Right renal cortex interstitium (tissue), 3 donors: ENCODE data around the gene ZNF484. TPM values are rescaled to one million over a fixed set of nuclear protein-coding genes. Genes with fewer than 3 reads are reported as not detected.
"Not testable (repeated sequence)": the region's sequence is repeated elsewhere in the genome, so short reads cannot be mapped to it uniquely, and the experiment has no call there.

Experiments
- DNase-seq, 3 donors: peaks; one replicate each; pipeline ENCODE4 v3.0.0-alpha.2; 2013; ENCODE audit warnings: low read depth in 3 of 3, low spot score in 2 of 3
- polyA plus RNA-seq, 3 donors: library from polyadenylated mRNA; unstranded; fragments of 120-200 nt; gene quantifications; one replicate each; pipeline ENCODE4 v1.2.1, GENCODE V29; 2013; ENCODE audit not compliant: insufficient read length in 3 of 3

The ZNF484 gene
- polyA plus RNA-seq, 3 donors, result 9.4 to 9.9 (median 9.7) TPM

DNA sequence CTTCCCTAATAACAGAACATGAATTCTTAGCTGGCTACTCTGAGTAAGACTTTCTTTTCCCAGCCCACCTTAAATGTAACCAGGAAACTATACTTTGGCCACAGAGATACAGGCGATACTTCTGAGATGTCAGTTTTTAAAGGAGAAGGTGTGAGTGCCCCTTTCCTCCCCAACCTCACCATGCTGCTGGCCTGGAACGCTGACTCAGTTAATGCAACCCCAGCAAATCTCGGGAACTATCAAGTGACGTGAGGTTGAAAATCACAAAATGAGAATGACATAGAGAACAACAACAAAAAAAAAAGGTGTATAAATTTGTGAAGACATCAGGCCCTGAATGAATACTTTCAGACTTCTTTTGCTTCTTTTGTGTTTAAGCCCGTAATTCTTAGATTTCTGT lies 13.7 kb downstream of the ZNF484 start:
- DNase-seq, result no peak

GRCh38 chr9:92860867-92861266 lies 17.0 kb downstream of the ZNF484 start:
- DNase-seq, result no peak

DNA sequence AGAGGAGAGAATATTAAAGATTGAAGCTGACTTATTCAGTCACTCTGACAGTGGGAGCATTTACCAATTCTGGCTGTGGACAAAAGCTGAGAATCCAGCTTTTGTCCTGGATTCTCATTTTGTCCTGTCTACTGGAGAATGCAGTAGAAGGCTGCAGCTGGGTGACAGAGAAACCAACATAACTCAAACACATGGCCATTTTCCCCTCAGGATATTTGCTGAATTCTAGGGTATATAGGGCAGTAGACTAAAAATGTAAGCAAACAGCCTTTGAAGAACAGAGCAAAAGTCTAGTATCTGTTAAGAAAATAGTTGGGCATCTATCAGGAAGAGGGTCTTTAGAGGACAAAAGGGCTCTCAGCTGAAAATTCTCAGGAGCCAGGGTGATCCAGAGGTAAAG lies 20.6 kb downstream of the ZNF484 start:
- DNase-seq, result no peak

- no peak for DNase-seq
Measured at GRCh38 chr9:92853716-92854115, 24.1 kb downstream of the ZNF484 start.

- DNase-seq, result no peak
Measured at GRCh38 chr9:92850898-92851297, 26.9 kb downstream of the ZNF484 start.

DNA sequence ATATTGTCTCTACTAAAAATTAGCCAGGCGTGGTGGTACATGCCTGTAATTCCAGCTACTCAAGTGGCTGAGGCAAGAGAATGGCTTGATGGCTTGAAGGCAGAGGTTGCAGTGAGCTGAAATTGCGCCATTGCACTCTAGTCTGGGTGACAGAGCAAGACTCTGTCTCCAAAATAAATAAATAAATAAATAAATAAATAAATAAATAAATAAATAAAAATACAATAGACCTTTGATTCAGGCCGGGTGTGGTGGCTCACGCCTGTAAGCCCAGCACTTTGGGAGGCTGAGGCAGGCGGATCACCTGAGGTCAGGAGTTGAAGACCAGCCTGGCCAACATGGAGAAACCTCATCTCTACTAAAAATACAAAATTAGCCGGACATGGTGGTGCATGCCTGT lies 29.1 kb downstream of the ZNF484 start:
- not testable (repeated sequence) for DNase-seq

DNA sequence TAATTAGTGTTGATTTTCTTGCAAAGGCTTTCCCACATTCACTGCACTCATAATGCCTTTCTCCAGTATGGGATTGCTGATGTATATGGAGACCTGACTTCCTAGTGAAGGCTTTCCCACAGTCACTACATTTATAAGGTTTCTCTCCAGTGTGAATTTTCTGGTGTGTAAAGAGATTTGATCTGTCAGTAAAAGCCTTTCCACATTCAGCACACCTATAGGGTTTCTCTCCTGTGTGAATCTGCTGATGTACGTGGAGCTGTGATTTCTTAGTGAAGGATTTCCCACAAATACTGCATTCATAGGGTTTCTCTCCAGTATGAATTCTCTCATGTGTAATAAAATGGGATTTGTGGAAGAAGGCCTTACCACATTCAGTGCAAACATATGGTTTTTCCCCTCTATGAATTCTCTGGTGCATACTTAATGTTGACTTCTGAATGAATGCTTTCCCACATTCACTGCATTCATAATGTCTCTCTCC lies 31.1 kb downstream of the ZNF484 start:
- no peak for DNase-seq

DNA sequence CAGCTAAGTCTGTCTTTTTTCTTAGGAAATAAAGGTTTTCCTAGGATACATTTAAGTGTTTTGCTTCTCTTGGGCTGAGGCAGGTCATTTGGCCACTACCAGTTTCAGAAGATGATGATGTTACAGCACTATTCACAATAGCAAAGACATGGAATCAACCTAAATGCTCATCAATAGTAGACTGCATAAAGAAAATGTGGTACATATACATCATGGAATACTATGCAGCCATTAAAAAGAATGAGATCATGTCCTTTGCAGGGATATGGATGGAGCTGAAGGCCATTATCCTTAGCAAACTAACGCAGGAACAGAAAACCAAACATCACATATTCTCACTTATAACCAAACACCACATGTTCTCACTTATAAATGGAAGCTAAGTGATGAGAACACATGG lies 39.4 kb downstream of the ZNF484 start:
- DNase-seq, result not testable (repeated sequence)

- no peak for DNase-seq
Measured at GRCh38 chr9:92837191-92837590, 40.6 kb downstream of the ZNF484 start.

DNA sequence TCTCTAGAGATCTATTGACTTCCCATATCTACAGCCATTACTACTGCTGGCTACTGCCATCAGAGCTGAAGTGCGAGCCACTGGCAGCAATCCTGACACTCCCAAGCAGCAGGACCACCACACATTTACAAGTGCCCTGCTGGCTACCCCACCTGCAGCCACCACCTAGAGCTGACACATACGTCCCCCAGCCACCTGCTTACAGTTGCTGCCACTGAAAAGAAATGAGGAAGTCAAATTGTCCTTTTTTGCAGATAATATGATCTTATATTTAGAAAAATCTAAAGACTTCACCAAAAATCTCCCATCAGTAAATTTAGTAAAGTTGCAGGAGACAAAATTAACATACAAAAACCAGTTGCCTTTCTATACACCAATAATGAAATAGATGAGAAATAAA lies 48.4 kb downstream of the ZNF484 start:
- DNase-seq, result no peak

GRCh38 chr9:92825065-92825464 lies 52.8 kb downstream of the ZNF484 start:
- not testable (repeated sequence) for DNase-seq

DNA sequence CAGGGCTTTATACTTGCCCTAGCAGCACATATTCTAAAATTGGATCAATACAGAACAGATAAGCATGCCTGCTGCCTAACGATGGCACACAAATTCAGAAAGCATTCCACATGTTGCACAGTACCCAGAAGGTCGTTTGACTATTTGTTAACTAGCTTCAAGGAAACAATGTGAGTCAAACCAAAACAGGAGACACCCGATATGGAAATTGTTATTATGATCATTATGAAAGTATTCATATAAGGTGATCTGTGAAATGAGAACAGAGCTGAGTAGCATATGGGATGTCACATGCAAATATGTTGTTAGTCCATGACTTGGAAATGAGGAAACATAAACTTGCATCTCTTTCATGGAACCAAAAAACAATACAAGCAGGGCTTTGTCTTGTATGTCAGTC lies 56.9 kb downstream of the ZNF484 start:
- no peak for DNase-seq

- DNase-seq, result not testable (repeated sequence)
Measured at GRCh38 chr9:92819898-92820297, 57.9 kb downstream of the ZNF484 start.

DNA sequence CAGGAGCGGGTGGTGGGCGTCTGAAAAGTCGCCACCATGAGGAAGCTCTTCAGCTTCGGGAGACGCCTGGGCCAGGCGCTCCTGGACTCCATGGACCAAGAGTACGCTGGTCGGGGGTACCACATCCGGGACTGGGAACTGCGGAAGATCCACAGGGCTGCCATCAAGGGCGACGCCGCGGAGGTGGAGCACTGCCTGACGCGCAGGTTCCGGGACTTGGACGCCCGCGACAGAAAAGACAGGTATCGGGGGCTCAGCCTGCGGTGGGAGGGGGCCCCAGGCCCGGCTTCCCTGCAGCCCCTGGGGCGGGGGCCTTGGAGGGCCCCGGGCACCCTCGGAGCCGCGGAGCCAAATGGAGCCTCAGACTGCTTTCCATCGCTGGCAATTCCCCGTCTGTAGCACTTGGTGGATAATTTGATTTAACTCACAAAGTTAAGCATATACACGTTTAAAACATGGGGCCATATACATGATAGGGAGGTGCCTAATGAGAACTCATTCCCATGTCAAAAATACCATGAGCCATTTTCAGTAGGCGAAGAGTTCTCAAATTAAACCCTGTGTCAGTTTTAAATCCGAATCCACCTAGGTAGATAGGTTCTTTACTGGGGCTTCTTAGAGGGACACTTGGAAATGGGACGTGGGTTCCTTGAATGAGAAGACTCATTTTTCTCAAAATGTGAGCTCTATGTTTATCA lies 68.1 kb downstream of the ZNF484 start:
- DNase-seq, result not testable (repeated sequence)

DNA sequence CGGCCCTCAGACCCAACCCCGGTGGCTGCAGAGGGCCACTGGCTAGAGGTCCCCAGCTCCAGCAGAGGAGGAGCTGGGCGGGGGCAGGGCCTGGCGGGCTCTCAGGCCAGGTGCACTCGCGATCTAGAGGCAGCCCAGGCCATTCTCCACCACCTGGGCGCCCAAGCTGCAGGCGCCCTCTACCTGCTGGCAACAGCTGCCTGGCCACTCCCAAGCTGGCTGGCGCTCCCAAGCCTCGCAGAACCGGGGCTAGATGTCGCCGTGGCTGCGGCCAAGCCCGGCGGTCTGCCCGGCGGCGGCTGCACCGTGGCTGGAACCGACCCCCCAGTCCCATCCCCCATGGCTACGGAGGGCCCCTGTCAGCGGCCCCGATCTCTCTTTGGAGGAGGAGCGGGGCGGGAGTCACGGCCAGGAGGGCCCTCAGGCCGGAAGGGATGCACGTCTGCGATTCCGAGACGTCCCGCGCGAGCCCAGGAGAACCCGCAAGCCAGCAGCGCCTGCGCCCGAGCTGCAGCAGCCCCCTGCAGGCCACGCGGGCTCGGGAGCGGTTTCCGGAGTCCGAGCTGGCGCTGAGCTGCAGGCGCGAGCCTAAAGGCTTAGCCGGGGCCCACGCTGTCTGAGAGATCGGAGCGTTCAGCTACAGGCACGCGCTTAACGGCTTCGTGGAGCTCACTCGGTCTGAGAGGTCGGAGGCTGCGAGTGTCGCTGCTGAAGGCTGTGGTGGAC lies 68.9 kb downstream of the ZNF484 start:
- peak; percentile 42 to 73 (median 50) for DNase-seq

DNA sequence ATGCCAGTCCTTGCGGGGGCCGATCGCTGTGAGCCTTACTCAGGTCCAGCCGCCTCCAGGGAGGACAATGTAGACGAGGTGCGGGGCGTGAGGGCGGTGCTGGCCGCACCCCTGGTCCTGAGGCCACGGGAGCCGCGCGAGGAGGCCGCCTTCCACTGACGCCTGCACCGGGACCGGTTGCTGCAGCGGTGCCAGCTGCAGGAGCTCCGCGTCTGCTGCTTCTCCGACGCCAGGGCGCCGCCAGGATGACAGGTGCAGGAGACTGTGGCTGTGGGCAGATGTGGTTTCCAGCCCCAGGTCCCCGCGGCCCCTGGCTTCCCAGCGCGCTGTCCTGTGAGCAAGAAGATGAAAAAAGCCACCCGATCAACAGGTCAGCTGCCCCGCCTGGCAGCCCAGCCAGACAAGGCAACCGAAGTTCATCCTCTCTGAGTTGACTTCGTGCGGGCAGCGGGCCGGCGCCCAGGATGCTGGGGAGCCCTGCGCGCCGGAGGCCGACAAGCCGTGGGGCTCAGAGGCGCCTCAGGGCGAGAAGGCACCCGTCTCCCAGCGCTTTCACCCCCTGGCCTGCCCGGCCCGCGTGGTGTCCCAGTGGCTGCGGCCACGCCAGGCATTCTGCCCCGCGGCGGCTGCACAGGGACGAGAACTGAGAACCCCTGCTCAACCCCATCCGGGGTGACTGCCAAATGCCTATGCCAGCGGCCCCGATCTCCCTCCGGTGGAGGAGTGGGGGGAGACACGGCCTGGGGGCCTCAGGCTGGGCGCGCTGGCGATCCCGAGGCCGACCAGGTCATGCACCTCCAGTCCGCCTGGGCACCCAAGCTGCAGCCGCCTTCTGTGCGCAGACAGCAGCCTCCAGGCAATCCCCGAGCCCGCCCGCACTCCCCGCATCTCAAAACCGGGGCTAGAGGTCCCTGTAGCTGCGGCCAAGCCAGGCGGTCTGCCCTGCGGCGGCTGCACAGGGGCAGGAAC lies 69.8 kb downstream of the ZNF484 start:
- no peak for DNase-seq

DNA sequence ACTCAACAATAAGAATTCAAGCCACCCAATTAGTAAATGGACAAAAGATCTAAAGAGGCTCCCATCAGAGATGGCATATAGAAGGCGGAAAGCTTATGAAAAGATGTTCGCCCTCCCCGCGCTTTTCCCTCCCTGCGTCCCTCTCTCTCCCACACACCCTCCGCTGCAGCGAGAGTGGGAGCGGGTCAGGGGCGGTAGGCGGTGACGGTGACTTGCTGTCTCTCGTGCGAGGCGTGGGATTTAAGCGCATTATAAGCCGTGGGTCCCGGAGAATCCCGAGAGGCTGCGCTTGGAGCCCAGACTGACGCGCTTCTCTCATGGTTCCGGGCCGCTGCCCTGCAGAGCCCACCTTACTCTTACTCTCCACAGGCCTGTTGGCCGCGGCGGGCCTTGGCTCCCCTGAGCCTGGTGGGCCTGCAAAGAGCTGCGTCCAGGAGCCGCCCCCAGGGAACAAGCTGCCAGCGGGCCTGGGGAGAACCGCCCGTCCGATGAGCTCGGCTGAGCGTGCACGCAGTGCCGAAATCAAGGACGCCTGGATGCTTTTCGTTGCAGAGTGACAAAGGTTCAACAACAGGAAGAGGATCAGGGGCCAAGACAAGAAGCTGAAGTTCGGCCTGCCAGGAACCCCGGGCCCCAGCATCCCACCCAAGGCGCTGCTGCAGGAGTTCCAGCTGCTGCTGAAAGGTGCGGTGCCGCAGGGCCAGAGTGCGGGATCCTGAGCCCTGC lies 70.6 kb downstream of the ZNF484 start:
- DNase-seq, result no peak

GRCh38 chr9:92804727-92805126 lies 73.1 kb downstream of the ZNF484 start:
- DNase-seq, result no peak

DNA sequence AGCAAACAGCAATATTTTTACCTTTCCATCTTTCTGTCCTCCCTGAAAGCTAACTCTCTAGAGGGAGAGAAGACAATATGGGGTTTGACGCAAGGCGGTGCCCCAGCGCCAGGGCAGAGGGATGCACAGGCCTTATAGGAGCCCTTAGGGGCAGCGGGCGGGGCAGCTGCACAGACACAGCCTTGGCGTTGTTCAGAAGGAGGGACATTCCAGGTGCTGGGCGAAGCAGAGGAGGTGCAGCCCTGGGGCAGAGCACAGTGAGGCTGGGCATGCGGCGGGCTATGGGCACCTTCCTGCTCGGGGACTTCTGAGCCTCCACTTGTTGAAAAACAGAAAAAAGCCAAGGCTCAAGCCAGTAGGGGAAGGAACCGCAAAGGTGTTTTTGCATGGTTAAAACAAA lies 79.5 kb downstream of the ZNF484 start:
- DNase-seq, result no peak

GRCh38 chr9:92796337-92796804 lies 81.5 kb downstream of the ZNF484 start:
- DNase-seq, result not testable (repeated sequence)
